Fibroblast of villous mesenchyme (primary cell): Measurements from ENCODE around the gene SNX21. TPM values are rescaled to one million over a fixed set of nuclear protein-coding genes. Genes with fewer than 3 reads are reported as not detected.
"Not testable (repeated sequence)": the region's sequence is repeated elsewhere in the genome, so short reads cannot be mapped to it uniquely, and the experiment has no call there.

ENCODE experiments used
- DNase-seq: peaks from one replicate; pipeline ENCODE4 v3.0.0-alpha.2; 2010; ENCODE audit warnings: low read depth
- H3K4me3 ChIP-seq: 2 replicates; pipeline ENCODE4 v1.5.1; 2011; ENCODE audit warnings: low read depth, mild to moderate bottlenecking, low read length
- CTCF ChIP-seq: IDR thresholded peaks from 2 replicates; pipeline ENCODE4 v1.5.1; 2012; ENCODE audit warnings: low read depth, mild to moderate bottlenecking, low read length; ENCODE audit not compliant: insufficient read depth
- total RNA-seq: library from RNA; depleted of rRNA; stranded (reverse); fragments of >200 nt; gene quantifications from 2 replicates; pipeline ENCODE4 v1.2.3, GENCODE V29; 2012

The SNX21 gene
- total RNA-seq: 50.5 and 60.9 TPM in 2 replicates

- H3K4me3 ChIP-seq: peak within 1 kb of the TSS; percentile 74
- TF ChIP-seq CTCF: no peak
- peak; percentile 98 for DNase-seq
Observed at GRCh38 chr20:45833030-45833882, at the start of gene SNX21. Gene SNX21, plus strand, starts transcription at chr20:45833799. Its CDS starts 121 bp downstream, at chr20:45833920.

- no peak overlapping the region for H3K4me3 ChIP-seq
- TF ChIP-seq CTCF: no peak
- DNase-seq: no peak
Observed at GRCh38 chr20:45788351-45788750, 45.2 kb upstream of the SNX21 start.

GRCh38 chr20:45792317-45793118 is 41.1 kb upstream of the SNX21 start:
- no peak for DNase-seq
- peak overlapping the region; percentile 93 for H3K4me3 ChIP-seq
- no peak for TF ChIP-seq CTCF

- no peak for DNase-seq
- TF ChIP-seq CTCF: no peak
Observed at GRCh38 chr20:45796337-45797065, 37.1 kb upstream of the SNX21 start.

GRCh38 chr20:45797510-45797909 is 36.1 kb upstream of the SNX21 start:
- H3K4me3 ChIP-seq, DNase-seq: not testable (repeated sequence)

More at GRCh38 chr20:45796337-45797065, 37.1 kb upstream of the SNX21 start:
- H3K4me3 ChIP-seq: no peak overlapping the region

- DNase-seq, H3K4me3 ChIP-seq: not testable (repeated sequence)
Observed at GRCh38 chr20:45797955-45798354, 35.6 kb upstream of the SNX21 start.

GRCh38 chr20:45798935-45799642 is 34.5 kb upstream of the SNX21 start:
- no peak overlapping the region for H3K4me3 ChIP-seq
- peak; percentile 63 for DNase-seq
- peak; percentile 80 for TF ChIP-seq CTCF
